Limb (tissue), 2 donors: ENCODE measurements around the gene ICAM2.
A peak's percentile ranks its signal among the peaks of the same experiment; 100 is the strongest.

ENCODE experiments used
- DNase-seq, 2 donors: peaks; one replicate each; pipeline ENCODE4 v3.0.0-alpha.2; 2016; ENCODE audit errors: extremely low spot score in 2 of 2

The ICAM2 gene

GRCh38 chr17:64020056-64020766 lies at the start of gene ICAM2:
ICAM2 (minus strand) TSS chr17:64020633; CDS start chr17:64006691, 13,942 bp downstream.
- DNase-seq = no peak

GRCh38 chr17:64070213-64070612 lies 49.8 kb upstream of the ICAM2 start:
- DNase-seq = no peak

- DNase-seq = no peak
These were observed 48.7 kb upstream of the ICAM2 start for GRCh38 chr17:64069143-64069542.

GRCh38 chr17:64067657-64068056 lies 47.2 kb upstream of the ICAM2 start:
- no peak for DNase-seq

- DNase-seq = no peak
These were observed 46.3 kb upstream of the ICAM2 start for GRCh38 chr17:64066716-64067115.

GRCh38 chr17:64065161-64065560 lies 44.7 kb upstream of the ICAM2 start:
- no peak for DNase-seq

- no peak for DNase-seq
These were observed 43.9 kb upstream of the ICAM2 start for GRCh38 chr17:64064331-64064730.

GRCh38 chr17:64063766-64064224 lies 43.4 kb upstream of the ICAM2 start:
- peak in 1 of 2 donors; percentile 67 for DNase-seq

- no peak for DNase-seq
These were observed 42.7 kb upstream of the ICAM2 start for GRCh38 chr17:64063088-64063487.

- no peak for DNase-seq
These were observed 40.9 kb upstream of the ICAM2 start for GRCh38 chr17:64061178-64061898.

- DNase-seq = no peak
These were observed 39.9 kb upstream of the ICAM2 start for GRCh38 chr17:64060331-64060730.

GRCh38 chr17:64059756-64060155 lies 39.3 kb upstream of the ICAM2 start:
- no peak for DNase-seq

GRCh38 chr17:64058621-64059020 lies 38.2 kb upstream of the ICAM2 start:
- DNase-seq = no peak

GRCh38 chr17:64057701-64058263 lies 37.3 kb upstream of the ICAM2 start:
- DNase-seq = no peak

GRCh38 chr17:64056269-64057005 lies 36.0 kb upstream of the ICAM2 start:
- DNase-seq = no peak

- DNase-seq = no peak
These were observed 35.0 kb upstream of the ICAM2 start for GRCh38 chr17:64055183-64056142.

GRCh38 chr17:64054304-64054703 lies 33.9 kb upstream of the ICAM2 start:
- no peak for DNase-seq

GRCh38 chr17:64053101-64053500 lies 32.7 kb upstream of the ICAM2 start:
- no peak for DNase-seq

- DNase-seq = no peak
These were observed 30.7 kb upstream of the ICAM2 start for GRCh38 chr17:64051153-64051552.

- no peak for DNase-seq
These were observed 28.4 kb upstream of the ICAM2 start for GRCh38 chr17:64048805-64049204.

GRCh38 chr17:64045176-64045575 lies 24.7 kb upstream of the ICAM2 start:
- DNase-seq = no peak
